ENCODE results near the gene LURAP1L.

The LURAP1L gene

GRCh38 chr9:12790001-12790400, 15.2 kb downstream of the LURAP1L start:
- Histone ChIP-seq H3K27ac (ENCODE audit: insufficient read depth, low read depth, low read length, poor library complexity, severe bottlenecking) (no peak overlapping the region), H3K4me3 (ENCODE audit: insufficient read depth, low read depth, low read length) (no peak overlapping the region), H3K4me1 (ENCODE audit: control insufficient read depth, insufficient read depth, low read length) (no peaks in the 10 kb centered on the region)

DNA sequence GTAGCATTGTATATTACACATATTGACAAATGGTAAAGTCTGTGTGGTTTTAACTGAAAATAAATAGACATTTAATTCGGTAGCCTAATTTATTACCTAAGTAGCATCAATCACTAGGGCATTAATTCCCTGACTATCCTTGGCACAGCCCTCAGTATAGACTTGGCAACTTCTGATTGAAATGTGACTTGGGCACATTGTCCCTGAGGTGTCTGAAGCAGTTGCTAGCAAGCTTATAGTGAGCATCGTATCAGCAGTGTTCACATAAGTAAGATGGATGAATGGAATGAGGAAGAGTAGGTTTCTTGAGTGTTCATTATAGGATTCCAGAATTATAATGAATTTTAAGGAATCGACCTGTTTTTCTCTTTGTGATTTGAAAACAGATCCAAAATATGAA, 16.1 kb downstream of the LURAP1L start:
- Histone ChIP-seq H3K4me1 (ENCODE audit: control insufficient read depth, insufficient read depth, low read length) (no peaks in the 10 kb centered on the region), H3K4me3 (ENCODE audit: insufficient read depth, low read depth, low read length) (no peak overlapping the region), H3K36me3 (ENCODE audit: control insufficient read depth, insufficient read depth, low read length) (no peaks in the 10 kb centered on the region), H3K27me3 (ENCODE audit: control insufficient read depth, insufficient read depth, low read length, poor library complexity, severe bottlenecking) (no peaks in the 10 kb centered on the region), H3K27ac (ENCODE audit: insufficient read depth, low read depth, low read length, poor library complexity, severe bottlenecking) (no peak overlapping the region), H3K9me3 (ENCODE audit: control insufficient read depth, low read length) (no peaks in the 10 kb centered on the region)
- 87 to 94% methylated on average over 2 to 3 of the region's 3 CpGs for WGBS, 2 experiments

More at GRCh38 chr9:12790001-12790400, 15.2 kb downstream of the LURAP1L start:
- Histone ChIP-seq H3K27me3 (ENCODE audit: control insufficient read depth, insufficient read depth, low read length, poor library complexity, severe bottlenecking) (no peaks in the 10 kb centered on the region), H3K9me3 (ENCODE audit: control insufficient read depth, low read length) (no peaks in the 10 kb centered on the region), H3K36me3 (ENCODE audit: control insufficient read depth, insufficient read depth, low read length) (no peaks in the 10 kb centered on the region)

- Histone ChIP-seq H3K9me3 (ENCODE audit: control insufficient read depth, low read length) (no peaks in the 10 kb centered on the region), H3K4me3 (ENCODE audit: insufficient read depth, low read depth, low read length) (no peak overlapping the region), H3K27ac (ENCODE audit: insufficient read depth, low read depth, low read length, poor library complexity, severe bottlenecking) (no peak overlapping the region), H3K4me1 (ENCODE audit: control insufficient read depth, insufficient read depth, low read length) (no peaks in the 10 kb centered on the region), H3K27me3 (ENCODE audit: control insufficient read depth, insufficient read depth, low read length, poor library complexity, severe bottlenecking) (no peaks in the 10 kb centered on the region), H3K36me3 (ENCODE audit: control insufficient read depth, insufficient read depth, low read length) (no peaks in the 10 kb centered on the region)
- WGBS, 2 experiments = 91 to 94% methylated on average over 2 of the region's 2 CpGs
Observed at GRCh38 chr9:12794101-12794799, 19.4 kb downstream of the LURAP1L start.

DNA sequence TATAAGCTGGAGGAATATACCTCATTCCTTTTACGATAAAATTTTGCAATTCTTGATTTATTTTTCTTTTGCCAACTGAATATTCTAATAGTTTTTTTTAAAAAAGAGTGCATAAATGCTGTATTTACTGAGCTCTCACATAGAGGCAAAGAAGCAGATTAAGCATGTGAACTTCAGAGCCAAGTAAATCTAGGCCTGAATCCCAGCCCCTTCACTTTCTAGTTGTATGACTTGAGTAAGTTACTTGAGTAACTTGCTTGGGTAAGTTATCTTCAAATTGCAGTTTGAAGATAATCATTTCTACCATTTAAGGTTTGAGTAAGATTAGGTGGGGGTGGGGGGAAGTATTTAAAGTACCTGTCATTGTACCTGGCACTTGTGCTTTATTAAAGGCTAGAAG, 21.8 kb downstream of the LURAP1L start:
- 100% methylated on average over 1 of the region's 1 CpG; no CpG with 5 or more reads in 1 of the 2 experiments for WGBS, 2 experiments
- no peaks in the 10 kb centered on the region for H3K36me3 ChIP-seq (ENCODE audit: control insufficient read depth, insufficient read depth, low read length)
- no peak overlapping the region for H3K27ac ChIP-seq (ENCODE audit: insufficient read depth, low read depth, low read length, poor library complexity, severe bottlenecking)
- H3K4me3 ChIP-seq (ENCODE audit: insufficient read depth, low read depth, low read length) = no peak overlapping the region
- no peaks in the 10 kb centered on the region for H3K4me1 ChIP-seq (ENCODE audit: control insufficient read depth, insufficient read depth, low read length)
- no peaks in the 10 kb centered on the region for H3K27me3 ChIP-seq (ENCODE audit: control insufficient read depth, insufficient read depth, low read length, poor library complexity, severe bottlenecking)
- no peaks in the 10 kb centered on the region for H3K9me3 ChIP-seq (ENCODE audit: control insufficient read depth, low read length)

DNA sequence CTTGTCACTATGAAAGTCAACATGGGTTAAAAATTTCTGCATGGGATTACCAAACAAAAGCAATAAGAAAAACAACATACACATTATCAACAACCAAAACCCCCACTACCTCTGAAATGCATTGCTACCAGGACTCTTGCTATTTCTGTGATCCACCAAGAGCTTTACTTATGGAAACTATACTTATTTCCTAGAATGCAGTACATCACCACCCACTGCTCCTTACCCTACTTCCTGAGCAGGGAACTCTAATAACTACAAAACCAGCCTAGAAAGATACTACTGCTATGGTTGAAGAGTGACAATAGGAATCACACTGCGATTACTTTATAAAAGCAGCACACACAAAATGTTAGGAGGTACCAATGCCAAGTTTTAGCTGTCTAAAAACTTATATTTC, 22.2 kb downstream of the LURAP1L start:
- no peaks in the 10 kb centered on the region for H3K27me3 ChIP-seq (ENCODE audit: control insufficient read depth, insufficient read depth, low read length, poor library complexity, severe bottlenecking)
- H3K9me3 ChIP-seq (ENCODE audit: control insufficient read depth, low read length) = no peaks in the 10 kb centered on the region
- H3K27ac ChIP-seq (ENCODE audit: insufficient read depth, low read depth, low read length, poor library complexity, severe bottlenecking) = no peak overlapping the region
- WGBS, 2 experiments = 100% methylated on average over 1 of the region's 1 CpG; no CpG with 5 or more reads in 1 of the 2 experiments
- no peaks in the 10 kb centered on the region for H3K36me3 ChIP-seq (ENCODE audit: control insufficient read depth, insufficient read depth, low read length)
- H3K4me3 ChIP-seq (ENCODE audit: insufficient read depth, low read depth, low read length) = no peak overlapping the region
- no peaks in the 10 kb centered on the region for H3K4me1 ChIP-seq (ENCODE audit: control insufficient read depth, insufficient read depth, low read length)

GRCh38 chr9:12798066-12798770, 23.4 kb downstream of the LURAP1L start:
- no peaks in the 10 kb centered on the region for H3K27me3 ChIP-seq (ENCODE audit: control insufficient read depth, insufficient read depth, low read length, poor library complexity, severe bottlenecking)
- H3K9me3 ChIP-seq (ENCODE audit: control insufficient read depth, low read length) = no peaks in the 10 kb centered on the region
- no peaks in the 10 kb centered on the region for H3K36me3 ChIP-seq (ENCODE audit: control insufficient read depth, insufficient read depth, low read length)
- no peak overlapping the region for H3K27ac ChIP-seq (ENCODE audit: insufficient read depth, low read depth, low read length, poor library complexity, severe bottlenecking)
- WGBS, 2 experiments = 94 to 100% methylated on average over 1 of the region's 1 CpG
- no peak overlapping the region for H3K4me3 ChIP-seq (ENCODE audit: insufficient read depth, low read depth, low read length)
- no peaks in the 10 kb centered on the region for H3K4me1 ChIP-seq (ENCODE audit: control insufficient read depth, insufficient read depth, low read length)

DNA sequence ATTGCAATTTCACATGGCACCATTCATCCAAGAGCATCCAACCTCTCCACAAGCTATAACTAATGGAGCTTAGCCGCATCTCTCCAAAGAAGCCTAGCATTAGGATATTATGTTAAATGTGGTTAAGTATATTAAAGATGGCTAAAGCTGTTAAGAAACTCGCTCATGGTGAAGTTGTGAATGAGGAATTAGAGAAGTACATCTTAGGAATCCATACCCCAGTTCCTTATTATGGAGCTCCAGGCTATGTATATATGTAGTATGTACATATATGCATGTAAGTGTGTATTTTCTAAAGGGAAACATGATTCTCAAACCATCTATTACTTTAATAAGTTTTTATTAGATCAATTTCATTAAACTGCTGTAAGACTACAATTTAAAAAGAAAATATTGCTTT, 26.4 kb downstream of the LURAP1L start:
- no peak overlapping the region for H3K4me3 ChIP-seq (ENCODE audit: insufficient read depth, low read depth, low read length)
- WGBS, 2 experiments = 88 to 93% methylated on average over 1 to 2 of the region's 2 CpGs
- H3K9me3 ChIP-seq (ENCODE audit: control insufficient read depth, low read length) = no peaks in the 10 kb centered on the region
- no peaks in the 10 kb centered on the region for H3K4me1 ChIP-seq (ENCODE audit: control insufficient read depth, insufficient read depth, low read length)
- no peak overlapping the region for H3K27ac ChIP-seq (ENCODE audit: insufficient read depth, low read depth, low read length, poor library complexity, severe bottlenecking)
- no peaks in the 10 kb centered on the region for H3K27me3 ChIP-seq (ENCODE audit: control insufficient read depth, insufficient read depth, low read length, poor library complexity, severe bottlenecking)
- no peaks in the 10 kb centered on the region for H3K36me3 ChIP-seq (ENCODE audit: control insufficient read depth, insufficient read depth, low read length)

- Histone ChIP-seq H3K4me3 (ENCODE audit: insufficient read depth, low read depth, low read length) (no peak overlapping the region), H3K27ac (ENCODE audit: insufficient read depth, low read depth, low read length, poor library complexity, severe bottlenecking) (no peak overlapping the region), H3K9me3 (ENCODE audit: control insufficient read depth, low read length) (no peaks in the 10 kb centered on the region), H3K4me1 (ENCODE audit: control insufficient read depth, insufficient read depth, low read length) (no peaks in the 10 kb centered on the region), H3K36me3 (ENCODE audit: control insufficient read depth, insufficient read depth, low read length) (no peaks in the 10 kb centered on the region), H3K27me3 (ENCODE audit: control insufficient read depth, insufficient read depth, low read length, poor library complexity, severe bottlenecking) (no peaks in the 10 kb centered on the region)
Observed at GRCh38 chr9:12801663-12802062, 26.8 kb downstream of the LURAP1L start.

- no peaks in the 10 kb centered on the region for H3K27me3 ChIP-seq (ENCODE audit: control insufficient read depth, insufficient read depth, low read length, poor library complexity, severe bottlenecking)
- H3K4me3 ChIP-seq (ENCODE audit: insufficient read depth, low read depth, low read length) = no peak overlapping the region
- H3K27ac ChIP-seq (ENCODE audit: insufficient read depth, low read depth, low read length, poor library complexity, severe bottlenecking) = no peak overlapping the region
- H3K36me3 ChIP-seq (ENCODE audit: control insufficient read depth, insufficient read depth, low read length) = no peaks in the 10 kb centered on the region
- no peaks in the 10 kb centered on the region for H3K9me3 ChIP-seq (ENCODE audit: control insufficient read depth, low read length)
- 78 to 84% methylated on average over 1 of the region's 1 CpG for WGBS, 2 experiments
- no peaks in the 10 kb centered on the region for H3K4me1 ChIP-seq (ENCODE audit: control insufficient read depth, insufficient read depth, low read length)
Observed at GRCh38 chr9:12802093-12802492, 27.3 kb downstream of the LURAP1L start.

DNA sequence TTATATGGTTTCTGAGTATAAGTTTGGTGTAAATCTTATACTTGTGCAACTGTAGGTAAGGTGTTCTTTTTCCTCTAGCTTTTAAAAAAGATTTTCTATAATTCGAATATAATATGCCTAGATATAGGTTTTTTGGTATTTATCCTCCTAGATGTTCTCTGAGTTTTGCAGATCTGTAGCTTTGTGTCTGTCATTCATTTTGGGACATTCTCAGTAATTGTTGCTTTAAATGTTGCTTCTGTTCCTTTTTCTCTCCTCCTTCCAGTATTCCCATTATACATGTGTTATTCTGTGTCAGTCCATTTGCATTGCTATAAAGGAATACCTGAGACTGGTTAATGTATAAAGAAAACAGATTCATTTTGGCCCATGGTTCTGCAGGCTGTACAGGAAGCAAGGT, 33.7 kb downstream of the LURAP1L start:
- WGBS, 2 experiments = 100% methylated on average over 1 of the region's 1 CpG; no CpG with 5 or more reads in 1 of the 2 experiments
- no peaks in the 10 kb centered on the region for H3K36me3 ChIP-seq (ENCODE audit: control insufficient read depth, insufficient read depth, low read length)
- H3K9me3 ChIP-seq (ENCODE audit: control insufficient read depth, low read length) = no peaks in the 10 kb centered on the region
- no peak overlapping the region for H3K4me3 ChIP-seq (ENCODE audit: insufficient read depth, low read depth, low read length)
- H3K27ac ChIP-seq (ENCODE audit: insufficient read depth, low read depth, low read length, poor library complexity, severe bottlenecking) = no peak overlapping the region
- no peaks in the 10 kb centered on the region for H3K27me3 ChIP-seq (ENCODE audit: control insufficient read depth, insufficient read depth, low read length, poor library complexity, severe bottlenecking)
- no peaks in the 10 kb centered on the region for H3K4me1 ChIP-seq (ENCODE audit: control insufficient read depth, insufficient read depth, low read length)
